Stomach (tissue), 9 donors: ENCODE measurements around the gene CFAP92. TPM values are rescaled to one million over a fixed set of nuclear protein-coding genes. Genes with fewer than 3 reads are reported as not detected.
A peak's percentile ranks its signal among the peaks of the same experiment; 100 is the strongest.

Source experiments
- DNase-seq, 2 donors: peaks; one replicate each; pipeline versions ENCODE4 v3.0.0 to v3.0.0-alpha.2; 2013 to 2019
- H3K27ac ChIP-seq, 5 donors: fragments of 200-600 bp in 4 of 5; sonication (generic) in 4 of 5; one replicate each; pipeline ENCODE4 v1.5.1; 2013 to 2019; ENCODE audit warnings: mild to moderate bottlenecking in 1 of 5, moderate library complexity in 1 of 5
- H3K27me3 ChIP-seq, 3 donors: fragments of 200-600 bp; sonication (generic); one replicate each; pipeline ENCODE4 v1.5.1; 2017 to 2019; ENCODE audit warnings: mixed run types in 1 of 3
- H3K36me3 ChIP-seq, 4 donors: fragments of 200-600 bp; sonication (generic); 1 replicate in 3 of 4; 2 replicates in 1 of 4; pipeline ENCODE4 v1.5.1; 2016 to 2019
- H3K4me1 ChIP-seq, 4 donors: fragments of 200-600 bp; sonication (generic); one replicate each; pipeline ENCODE4 v1.5.1; 2016 to 2019
- H3K4me3 ChIP-seq, 4 donors: fragments of 200-600 bp; sonication (generic) in 3 of 4; one replicate each; pipeline ENCODE4 v1.5.1; 2016 to 2019; ENCODE audit warnings: mild to moderate bottlenecking in 1 of 4
- H3K9me3 ChIP-seq, 4 donors: fragments of 200-600 bp; sonication (generic); one replicate each; pipeline ENCODE4 v1.5.1; 2016 to 2019
- CTCF ChIP-seq, 7 experiments: fragments of 450-650 bp in 4 of 7; fragments of 200-600 bp in 3 of 7; sonication (generic) in 3 of 7; IDR thresholded peaks; one replicate each; pipeline ENCODE4 v1.5.1; 2016 to 2019; ENCODE audit warnings: antibody characterized with exemption in 7 of 7, control low read depth in 2 of 7, mild to moderate bottlenecking in 1 of 7
- EP300 ChIP-seq: sonication (generic); formaldehyde crosslinking; IDR thresholded peaks from one replicate; pipeline ENCODE4 v1.6.1; 2017; ENCODE audit warnings: antibody characterized with exemption
- POLR2A ChIP-seq, 4 donors: fragments of 450-650 bp; IDR thresholded peaks; one replicate each; pipeline ENCODE4 v1.6.1; 2016; ENCODE audit warnings: antibody characterized with exemption in 4 of 4, control low read depth in 2 of 4, mild to moderate bottlenecking in 1 of 4, moderate library complexity in 1 of 4
- POLR2AphosphoS5 ChIP-seq, 3 donors: sonication (generic); formaldehyde crosslinking; IDR thresholded peaks; one replicate each; pipeline ENCODE4 v1.6.1; 2016; ENCODE audit warnings: antibody characterized with exemption in 3 of 3
- WGBS, 5 donors: extraction: QIAGEN DNeasy Blood & Tissue Kit in 3 of 5; methylation state at CpG; one replicate each; pipeline versions ENCODE4 v1.1.5 to v1.1.7; 2013 to 2018; 5-methylcytosine and 5-hydroxymethylcytosine counted together
- intact Hi-C: fragments of 100-400 bp; cut with DNase I; formaldehyde crosslinking; loops from one replicate; pipeline ENCODE4 v1.15.1; 2023; ENCODE audit warnings: low total_unique reads
- polyA plus RNA-seq, 3 donors: library from polyadenylated mRNA; stranded (reverse); fragments of 200-250 nt; gene quantifications; one replicate each; pipeline ENCODE4 v1.2.3, GENCODE V29; 2013
- total RNA-seq, 5 donors: library from RNA; depleted of rRNA; stranded (reverse); fragments of >200 nt; gene quantifications; one replicate each; pipeline versions ENCODE4 v1.1.0 to v1.2.3, GENCODE V29; 2014 to 2016
- donor health status: healthy with polysubstance abuse.
- donor health status: Bipolar disorder and iron deficiency.
- donor health status: healthy.

The CFAP92 gene
- total and polyA plus RNA-seq, 8 donors, result 0.50 to 13.4 (median 2.3) TPM

- Histone ChIP-seq H3K4me1 (no peaks in the 10 kb centered on the region), H3K9me3 (peaks cover 0 to 2% (median 0%) of the 10 kb centered on the region in 4 donors), H3K27ac (peak overlapping the region in 1 of 5 donors; percentile 50), H3K4me3 (no peak overlapping the region), H3K36me3 (peaks cover 45 to 79% (median 68%) of the 10 kb centered on the region in 4 donors), H3K27me3 (no peaks in the 10 kb centered on the region)
- TF ChIP-seq POLR2AphosphoS5 (IDR thresholded peaks at IDR 0.05) (no peak), CTCF (IDR thresholded peaks at IDR 0.05) (no peak), POLR2A (IDR thresholded peaks at IDR 0.05) (no peak), EP300 (no peak)
- no peak for DNase-seq
- WGBS, 5 donors, result 84 to 94% (median 88%) methylated on average over 10 of the region's 10 CpGs
- intact Hi-C loops, result no loop called here
Measured at GRCh38 chr3:128914966-128915645, 78.8 kb downstream of the CFAP92 start.

GRCh38 chr3:128911911-128912310 lies 82.0 kb downstream of the CFAP92 start:
- intact Hi-C loops, result no loop called here
- Histone ChIP-seq H3K4me3 (no peak overlapping the region), H3K36me3 (peaks cover 70 to 100% (median 97%) of the 10 kb centered on the region in 4 donors), H3K27ac (peak overlapping the region in 1 of 5 donors; percentile 49), H3K4me1 (no peaks in the 10 kb centered on the region), H3K27me3 (no peaks in the 10 kb centered on the region), H3K9me3 (no peaks in the 10 kb centered on the region)
- TF ChIP-seq EP300 (no peak), POLR2A (IDR thresholded peaks at IDR 0.05) (no peak), POLR2AphosphoS5 (IDR thresholded peaks at IDR 0.05) (no peak), CTCF (IDR thresholded peaks at IDR 0.05) (no peak)
- DNase-seq, result no peak
- WGBS, 5 donors, result 89 to 94% (median 92%) methylated on average over 5 to 7 of the region's 7 CpGs

- Histone ChIP-seq H3K36me3 (peaks cover 84 to 100% (median 100%) of the 10 kb centered on the region in 4 donors), H3K27ac (peak overlapping the region in 1 of 5 donors; percentile 83), H3K9me3 (no peaks in the 10 kb centered on the region), H3K4me1 (no peaks in the 10 kb centered on the region), H3K4me3 (no peak overlapping the region), H3K27me3 (no peaks in the 10 kb centered on the region)
- WGBS, 5 donors, result 87 to 92% (median 89%) methylated on average over 11 to 13 of the region's 13 CpGs
- TF ChIP-seq CTCF (IDR thresholded peaks at IDR 0.05) (no peak), POLR2A (IDR thresholded peaks at IDR 0.05) (no peak), POLR2AphosphoS5 (IDR thresholded peaks at IDR 0.05) (no peak), EP300 (no peak)
- intact Hi-C loops, result no loop called here
- DNase-seq, result no peak
Measured at GRCh38 chr3:128910006-128910405, 83.9 kb downstream of the CFAP92 start.

- TF ChIP-seq EP300 (no peak), POLR2A (IDR thresholded peaks at IDR 0.05) (no peak), CTCF (IDR thresholded peaks at IDR 0.05) (no peak), POLR2AphosphoS5 (IDR thresholded peaks at IDR 0.05) (no peak)
- H3K4me1 ChIP-seq, result no peaks in the 10 kb centered on the region
- intact Hi-C loops, result no loop called here
- H3K9me3 ChIP-seq, result no peaks in the 10 kb centered on the region
- H3K27me3 ChIP-seq, result no peaks in the 10 kb centered on the region
- no peak for DNase-seq
- 90 to 100% (median 95%) methylated on average over 2 to 6 of the region's 6 CpGs for WGBS, 5 donors
- H3K36me3 ChIP-seq, result peaks cover 85 to 100% (median 100%) of the 10 kb centered on the region in 4 donors
- peak overlapping the region in 1 of 5 donors; percentile 83 for H3K27ac ChIP-seq
- H3K4me3 ChIP-seq, result no peak overlapping the region
Measured at GRCh38 chr3:128908951-128909350, 84.9 kb downstream of the CFAP92 start.
